Esophagus muscularis mucosa (tissue), 4 donors: ENCODE data around the gene PKP2. TPM values are rescaled to one million over a fixed set of nuclear protein-coding genes. Genes with fewer than 3 reads are reported as not detected.

ENCODE experiments used
- DNase-seq: peaks from one replicate; pipeline ENCODE4 v3.0.0-alpha.2; 2017; ENCODE audit errors: extremely low spot score
- H3K27ac ChIP-seq, 4 donors: fragments of 200-600 bp; sonication (generic); replicated peaks in 1 of 4; 1 replicate in 3 of 4; 2 replicates in 1 of 4; pipeline ENCODE4 v1.5.1; 2016 to 2019; ENCODE audit warnings: mild to moderate bottlenecking in 1 of 4
- H3K27me3 ChIP-seq, 4 donors: fragments of 200-600 bp; sonication (generic); one replicate each; pipeline versions ENCODE4 v1.5.1 to v1.6.0; 2016 to 2019
- H3K36me3 ChIP-seq, 4 donors: fragments of 200-600 bp; sonication (generic); one replicate each; pipeline ENCODE4 v1.5.1; 2016 to 2019
- H3K4me1 ChIP-seq, 4 donors: fragments of 200-600 bp; sonication (generic); one replicate each; pipeline ENCODE4 v1.5.1; 2016 to 2019
- H3K4me3 ChIP-seq, 4 donors: fragments of 200-600 bp; sonication (generic); 1 replicate in 2 of 4; 2 replicates in 2 of 4; pipeline ENCODE4 v1.5.1; 2016 to 2019; ENCODE audit warnings: mild to moderate bottlenecking in 4 of 4, moderate library complexity in 1 of 4
- H3K9me3 ChIP-seq, 4 donors: fragments of 200-600 bp; sonication (generic); 1 replicate in 3 of 4; 2 replicates in 1 of 4; pipeline ENCODE4 v1.5.1; 2016 to 2019
- CTCF ChIP-seq, 3 experiments: fragments of 200-600 bp in 2 of 3; fragments of 450-650 bp in 1 of 3; sonication (generic) in 2 of 3; IDR thresholded peaks; one replicate each; pipeline ENCODE4 v1.5.1; 2017 to 2019; ENCODE audit warnings: antibody characterized with exemption in 3 of 3, mild to moderate bottlenecking in 2 of 3, moderate library complexity in 1 of 3
- EP300 ChIP-seq: sonication (generic); formaldehyde crosslinking; IDR thresholded peaks from one replicate; pipeline ENCODE4 v1.6.1; 2017; ENCODE audit warnings: antibody characterized with exemption
- POLR2A ChIP-seq: fragments of 450-650 bp; IDR thresholded peaks from one replicate; pipeline ENCODE4 v1.6.1; 2017; ENCODE audit warnings: antibody characterized with exemption, moderate library complexity, mild to moderate bottlenecking, low read depth
- POLR2AphosphoS5 ChIP-seq, 2 donors: sonication (generic); formaldehyde crosslinking; IDR thresholded peaks; one replicate each; pipeline ENCODE4 v1.6.1; 2017; ENCODE audit warnings: antibody characterized with exemption in 2 of 2
- WGBS: methylation state at CpG from one replicate; pipeline ENCODE4 v1.1.5; 2018; 5-methylcytosine and 5-hydroxymethylcytosine counted together
- intact Hi-C: fragments of 100-400 bp; cut with DNase I; formaldehyde crosslinking; loops from one replicate; pipeline ENCODE4 v1.15.1; 2023
- total RNA-seq, 4 donors: library from RNA; depleted of rRNA; stranded (reverse); fragments of >200 nt; gene quantifications; one replicate each; pipeline versions ENCODE4 v1.1.0 to v1.2.1, GENCODE V29; 2016

The PKP2 gene
- total RNA-seq, 4 donors from 2014 or later = 1.2 to 1.5 (median 1.3) TPM

- DNase-seq = no peak
- H3K4me3 ChIP-seq = no peak overlapping the region
- H3K4me1 ChIP-seq = no peaks in the 10 kb centered on the region
- H3K36me3 ChIP-seq = peaks cover 0 to 22% (median 0%) of the 10 kb centered on the region in 4 donors
- H3K27me3 ChIP-seq = no peaks in the 10 kb centered on the region
- H3K9me3 ChIP-seq = no peaks in the 10 kb centered on the region
- no peak overlapping the region for H3K27ac ChIP-seq
- intact Hi-C loops = no loop called here
- 79% methylated on average over 5 of the region's 5 CpGs for WGBS
- no peak for TF ChIP-seq POLR2A
- TF ChIP-seq EP300 = no peak
- TF ChIP-seq POLR2AphosphoS5 (IDR thresholded peaks at IDR 0.05) = no peak
- TF ChIP-seq CTCF (IDR thresholded peaks at IDR 0.05) = no peak
These were observed 74.2 kb downstream of the PKP2 start for GRCh38 chr12:32822344-32822743.

- H3K9me3 ChIP-seq = no peaks in the 10 kb centered on the region
- no peak for DNase-seq
- 40% methylated on average over 2 of the region's 2 CpGs for WGBS
- TF ChIP-seq CTCF (IDR thresholded peaks at IDR 0.05) (no peak), POLR2AphosphoS5 (IDR thresholded peaks at IDR 0.05) (no peak), POLR2A (no peak), EP300 (no peak)
- H3K27me3 ChIP-seq = no peaks in the 10 kb centered on the region
- H3K4me3 ChIP-seq = no peak overlapping the region
- intact Hi-C loops = no loop called here
- H3K4me1 ChIP-seq = no peaks in the 10 kb centered on the region
- H3K27ac ChIP-seq = no peak overlapping the region
- peaks cover 0 to 22% (median 0%) of the 10 kb centered on the region in 4 donors for H3K36me3 ChIP-seq
These were observed 74.9 kb downstream of the PKP2 start for GRCh38 chr12:32821710-32822109.

GRCh38 chr12:32821293-32821692 is 75.3 kb downstream of the PKP2 start:
- Histone ChIP-seq H3K4me3 (no peak overlapping the region), H3K27ac (no peak overlapping the region), H3K27me3 (no peaks in the 10 kb centered on the region), H3K4me1 (no peaks in the 10 kb centered on the region), H3K9me3 (no peaks in the 10 kb centered on the region), H3K36me3 (peaks cover 0 to 22% (median 0%) of the 10 kb centered on the region in 4 donors)
- 80% methylated on average over 8 of the region's 8 CpGs for WGBS
- no peak for DNase-seq
- TF ChIP-seq EP300 (no peak), POLR2AphosphoS5 (IDR thresholded peaks at IDR 0.05) (no peak), CTCF (IDR thresholded peaks at IDR 0.05) (no peak), POLR2A (no peak)
- intact Hi-C loops = no loop called here

- TF ChIP-seq CTCF (IDR thresholded peaks at IDR 0.05) = no peak
- no peak for TF ChIP-seq POLR2AphosphoS5 (IDR thresholded peaks at IDR 0.05)
- TF ChIP-seq EP300 = no peak
- TF ChIP-seq POLR2A = no peak
- WGBS = 75% methylated on average over 2 of the region's 2 CpGs
- H3K4me3 ChIP-seq = no peak overlapping the region
- no peaks in the 10 kb centered on the region for H3K9me3 ChIP-seq
- intact Hi-C loops = no loop called here
- H3K27me3 ChIP-seq = no peaks in the 10 kb centered on the region
- H3K36me3 ChIP-seq = peaks cover 0 to 22% (median 0%) of the 10 kb centered on the region in 4 donors
- no peaks in the 10 kb centered on the region for H3K4me1 ChIP-seq
- no peak overlapping the region for H3K27ac ChIP-seq
- DNase-seq = no peak
These were observed 76.1 kb downstream of the PKP2 start for GRCh38 chr12:32820376-32820931.

GRCh38 chr12:32819424-32819823 is 77.2 kb downstream of the PKP2 start:
- Histone ChIP-seq H3K4me1 (no peaks in the 10 kb centered on the region), H3K4me3 (no peak overlapping the region), H3K9me3 (no peaks in the 10 kb centered on the region), H3K27me3 (no peaks in the 10 kb centered on the region), H3K36me3 (peaks cover 0 to 22% (median 0%) of the 10 kb centered on the region in 4 donors), H3K27ac (no peak overlapping the region)
- DNase-seq = no peak
- no peak for TF ChIP-seq POLR2AphosphoS5 (IDR thresholded peaks at IDR 0.05)
- TF ChIP-seq EP300 = no peak
- TF ChIP-seq CTCF (IDR thresholded peaks at IDR 0.05) = no peak
- TF ChIP-seq POLR2A = no peak
- intact Hi-C loops = no loop called here
